Inflammatory macrophage treated with lipopolysaccharide for 1 hour (primary cell): Measurements from ENCODE around the gene SELPLG.
A peak's percentile ranks its signal among the peaks of the same experiment; 100 is the strongest.

Source experiments
- DNase-seq, 2 donors: peaks; one replicate each; pipeline ENCODE4 v3.0.0-alpha.2; 2020 to 2022

SELPLG gene

DNA sequence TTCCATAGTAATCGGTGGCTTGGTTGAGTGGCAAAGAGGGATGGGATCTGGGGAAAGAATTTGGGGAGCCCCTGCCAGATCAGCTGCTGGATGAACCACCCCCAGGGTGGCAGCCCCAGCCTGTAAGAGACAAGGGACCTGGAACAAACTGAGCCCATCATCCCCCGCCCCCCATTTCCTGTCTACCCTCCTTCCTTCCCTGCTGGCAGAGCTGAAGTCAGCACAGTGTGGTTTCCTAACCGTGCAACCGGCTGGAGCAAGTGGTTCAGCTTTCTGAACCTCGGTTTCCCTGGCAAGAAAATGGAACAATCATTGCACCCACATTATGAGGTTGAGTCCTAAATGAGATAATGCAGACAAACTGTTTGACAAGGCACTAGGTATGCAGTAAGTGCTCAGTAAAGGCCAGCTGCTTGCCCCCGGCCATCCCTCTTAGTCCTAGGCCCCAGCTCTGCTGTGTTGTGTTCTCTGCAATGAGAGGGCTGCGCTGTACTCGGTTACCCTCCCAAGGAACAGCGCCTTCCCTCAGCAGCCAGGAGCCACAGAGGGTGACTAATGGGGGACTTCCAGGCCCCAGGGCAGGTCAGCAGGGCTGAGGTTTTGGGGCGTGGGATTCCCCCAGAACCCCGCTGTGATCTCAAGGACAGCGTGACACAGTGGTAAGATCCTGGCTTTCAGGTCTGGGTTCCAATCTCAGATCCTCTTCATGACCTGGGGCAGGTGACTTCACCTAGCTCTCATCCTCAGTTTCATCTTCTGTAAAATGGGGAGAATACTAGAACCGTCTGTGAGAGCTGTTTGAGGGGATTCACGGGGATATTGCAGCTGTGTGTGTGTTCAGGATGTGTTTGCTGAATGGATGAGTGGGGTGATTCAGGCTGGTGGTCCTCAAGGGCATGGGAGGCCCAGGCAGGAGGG is 16.5 kb downstream of the SELPLG start:
- peak; percentile 71 to 93 for DNase-seq

DNA sequence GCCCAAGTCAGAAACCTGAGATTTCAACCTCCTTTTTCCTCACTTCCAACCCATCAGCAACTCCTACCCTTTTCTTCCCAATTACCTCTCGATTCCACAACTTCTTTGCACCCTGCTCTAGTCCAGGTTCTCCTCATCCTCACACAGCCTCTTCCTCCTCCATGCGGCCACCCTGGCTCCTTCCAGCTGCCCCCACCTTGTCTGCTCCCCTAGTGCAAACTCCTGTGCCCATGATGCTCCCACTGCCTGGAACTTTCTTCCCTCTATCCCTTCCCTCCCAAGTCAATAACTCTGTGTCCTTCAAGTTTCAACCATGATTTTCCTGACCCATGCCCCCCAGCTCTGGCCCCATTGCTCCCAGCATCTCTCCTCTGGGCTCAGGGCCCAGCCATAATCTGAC is 17.3 kb downstream of the SELPLG start:
- no peak for DNase-seq

DNA sequence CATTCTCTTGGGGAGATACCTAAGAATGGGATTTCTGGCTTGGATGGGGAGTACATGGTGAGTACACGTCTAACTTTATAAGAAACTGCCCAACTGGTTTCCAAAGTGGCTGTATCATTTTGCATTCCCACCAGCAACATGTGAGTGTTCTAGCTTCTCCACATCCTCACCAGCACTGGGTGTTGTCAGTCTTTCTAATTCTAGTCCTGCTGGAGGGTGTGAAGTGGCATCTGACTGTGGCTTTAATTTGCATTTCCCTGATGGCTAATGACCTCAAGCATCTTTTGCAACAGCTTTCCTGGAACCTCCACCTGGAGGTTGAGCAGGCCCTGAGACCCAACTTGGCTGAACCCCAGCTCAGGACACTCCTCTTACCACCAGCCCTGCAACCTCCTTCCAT is 17.8 kb downstream of the SELPLG start:
- no peak for DNase-seq

DNA sequence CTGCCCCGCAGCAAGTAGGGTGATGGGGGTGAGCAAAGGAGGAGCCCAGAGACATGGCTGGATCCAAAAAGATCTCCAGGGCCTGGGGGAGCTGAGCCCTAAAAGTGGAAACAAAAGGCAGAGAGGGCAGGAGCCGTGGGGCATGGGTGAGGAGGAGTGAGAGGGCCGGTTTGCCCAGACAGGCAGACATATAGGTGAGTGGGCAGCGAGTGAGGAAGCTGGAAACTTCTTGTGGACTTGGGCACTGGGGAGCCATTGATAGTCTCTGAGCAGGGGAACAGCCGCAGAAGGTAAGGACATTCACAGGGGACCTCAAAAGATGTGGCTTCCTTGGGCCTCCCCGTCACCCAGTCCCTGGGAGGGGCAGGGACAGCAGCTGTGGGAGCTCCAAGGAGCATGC is 19.1 kb downstream of the SELPLG start:
- no peak for DNase-seq

DNA sequence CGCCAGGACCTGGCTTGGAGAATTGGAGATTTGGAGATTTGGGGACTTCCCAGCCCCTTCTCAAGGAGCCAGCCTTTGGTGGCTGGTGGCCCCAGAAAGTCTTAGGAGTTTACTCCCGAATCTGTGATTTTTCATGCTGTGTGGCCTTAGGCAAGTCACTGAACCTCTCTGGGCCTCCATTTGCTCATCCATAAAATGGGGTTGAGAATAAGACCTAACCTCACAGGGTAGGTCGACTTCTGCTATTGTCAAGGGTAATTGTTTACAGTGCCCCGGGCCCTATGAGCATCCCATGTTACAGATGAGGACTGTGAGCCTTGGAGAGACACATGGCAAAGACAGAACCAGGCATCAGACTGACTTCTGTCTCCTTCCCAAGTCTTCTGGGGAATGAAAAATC is 19.7 kb downstream of the SELPLG start:
- DNase-seq: no peak

DNA sequence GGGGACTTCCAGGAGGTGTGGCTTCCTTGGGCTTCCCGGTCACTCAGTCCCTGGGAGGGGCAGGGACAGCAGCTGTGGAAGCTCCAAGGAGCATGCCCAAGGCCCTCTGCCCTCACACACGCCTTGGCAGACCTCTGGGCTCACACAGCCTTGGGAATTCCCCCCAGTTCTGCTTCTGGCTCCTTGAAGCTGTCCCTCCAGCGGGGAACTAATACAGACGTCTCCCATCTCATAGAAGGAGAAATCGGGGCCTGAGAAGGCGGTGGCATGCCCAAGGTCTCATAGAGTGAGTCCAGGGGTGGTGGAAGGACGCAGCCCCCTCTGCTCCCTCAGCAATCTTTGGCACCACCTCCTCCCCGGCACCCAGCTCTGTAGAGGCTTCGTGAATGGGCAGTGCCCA is 20.1 kb downstream of the SELPLG start:
- DNase-seq: peak; percentile 81 to 95

DNA sequence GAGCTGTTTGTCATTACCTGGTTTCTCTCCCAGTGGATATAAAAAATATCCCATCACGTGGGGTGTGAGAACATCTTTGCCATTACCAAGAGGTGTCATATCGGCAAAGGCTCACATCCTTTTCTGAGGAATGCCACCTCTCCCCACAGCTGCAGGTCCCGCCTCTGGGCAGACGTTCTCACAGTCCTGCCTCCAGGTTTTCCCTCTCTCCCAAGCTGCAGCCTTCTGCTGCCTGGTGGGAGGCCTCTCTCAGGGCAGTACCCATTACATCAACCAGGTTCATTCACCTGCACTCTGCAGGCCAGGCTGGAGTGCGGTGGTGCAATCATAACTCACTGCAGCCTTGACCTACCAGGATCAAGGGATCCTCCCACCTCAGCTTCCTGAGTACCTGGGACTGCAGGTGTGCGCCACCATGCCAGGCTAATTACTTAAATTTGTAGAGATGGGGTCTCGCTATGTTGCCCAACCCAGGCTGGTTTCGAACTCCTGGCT is 20.9 kb downstream of the SELPLG start:
- DNase-seq: no peak

DNA sequence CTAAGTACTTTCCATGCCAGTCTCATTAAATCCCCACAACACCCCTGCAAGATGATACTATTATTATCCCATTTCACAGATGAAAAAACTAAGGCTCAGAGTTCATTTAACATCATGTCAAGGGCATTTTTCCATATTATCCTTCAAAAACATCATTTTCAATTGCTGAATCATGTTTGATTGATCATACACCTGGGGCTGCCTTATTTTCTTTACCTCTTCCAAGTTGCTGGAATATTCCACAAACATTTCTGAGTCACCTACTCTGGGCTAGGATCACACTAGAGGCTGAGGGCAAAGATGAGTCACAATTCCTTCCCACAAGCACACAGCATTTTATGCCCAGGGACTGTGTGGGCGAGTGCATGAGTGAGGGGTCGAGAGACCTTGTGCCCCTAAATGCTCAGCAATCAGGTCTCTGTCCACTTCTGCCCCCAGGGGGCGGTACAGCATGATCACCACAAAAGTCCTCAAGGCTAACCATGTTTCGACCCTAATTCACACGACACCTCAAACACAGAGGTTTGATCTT is 21.7 kb downstream of the SELPLG start:
- DNase-seq: peak; percentile 53 to 70

DNA sequence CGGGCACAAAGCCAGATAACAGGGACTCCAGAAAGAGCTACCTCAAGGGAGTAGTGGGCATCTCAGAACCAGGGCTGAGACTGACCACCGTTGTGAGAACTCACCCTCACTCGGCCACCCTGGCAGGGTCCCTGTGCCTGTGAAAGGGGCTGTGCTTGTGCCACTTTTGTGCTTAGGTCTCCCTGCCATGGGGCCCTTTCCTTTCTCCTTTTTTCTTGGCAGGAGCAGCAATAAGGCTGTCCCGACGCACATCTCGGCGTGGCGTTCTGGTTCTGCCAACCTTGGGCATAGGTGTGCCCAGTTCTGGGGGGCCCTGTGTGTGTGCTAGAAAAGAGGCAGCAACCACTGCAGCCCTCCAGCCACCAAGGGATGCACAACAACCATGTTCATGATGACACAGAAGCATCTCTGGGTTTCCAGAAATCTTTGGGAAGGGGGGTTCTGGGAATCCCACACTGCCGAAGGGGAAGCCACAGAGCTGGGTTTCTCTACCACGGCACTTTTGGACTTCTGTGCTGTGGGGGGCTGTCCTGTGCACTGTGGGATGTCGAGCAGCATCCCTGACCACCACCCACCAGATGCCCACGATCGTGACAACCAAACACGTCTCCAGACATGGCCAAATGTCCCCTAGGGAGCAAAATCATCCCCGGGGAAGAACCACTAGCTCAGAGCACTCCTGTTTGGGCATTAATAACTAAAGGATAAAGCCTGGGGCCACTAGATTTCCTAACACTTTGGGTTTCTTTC is 22.7 kb downstream of the SELPLG start:
- no peak for DNase-seq

DNA sequence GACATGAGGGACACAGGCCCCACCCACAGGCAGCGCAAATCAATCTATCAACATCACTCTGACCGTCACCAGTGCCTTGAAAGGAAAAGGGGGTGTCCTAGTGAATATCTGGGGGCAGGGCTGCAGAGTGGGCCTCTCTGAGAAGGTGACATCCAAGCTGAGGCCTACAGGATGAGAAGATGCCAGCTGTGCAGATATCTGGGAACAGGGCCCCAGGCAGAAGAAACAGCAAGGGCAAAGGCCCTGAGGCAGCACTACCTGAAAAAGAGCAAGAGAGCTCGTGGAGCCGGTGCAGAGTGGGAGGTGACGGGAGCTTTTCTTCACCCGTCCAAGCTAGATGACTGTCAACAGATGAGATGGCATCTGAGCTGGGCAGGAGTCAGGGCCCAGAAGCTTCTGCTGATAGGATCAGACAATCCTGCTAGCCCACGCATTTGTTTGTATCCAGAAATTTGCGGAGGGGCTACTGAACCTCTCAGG is 23.3 kb downstream of the SELPLG start:
- no peak for DNase-seq

DNA sequence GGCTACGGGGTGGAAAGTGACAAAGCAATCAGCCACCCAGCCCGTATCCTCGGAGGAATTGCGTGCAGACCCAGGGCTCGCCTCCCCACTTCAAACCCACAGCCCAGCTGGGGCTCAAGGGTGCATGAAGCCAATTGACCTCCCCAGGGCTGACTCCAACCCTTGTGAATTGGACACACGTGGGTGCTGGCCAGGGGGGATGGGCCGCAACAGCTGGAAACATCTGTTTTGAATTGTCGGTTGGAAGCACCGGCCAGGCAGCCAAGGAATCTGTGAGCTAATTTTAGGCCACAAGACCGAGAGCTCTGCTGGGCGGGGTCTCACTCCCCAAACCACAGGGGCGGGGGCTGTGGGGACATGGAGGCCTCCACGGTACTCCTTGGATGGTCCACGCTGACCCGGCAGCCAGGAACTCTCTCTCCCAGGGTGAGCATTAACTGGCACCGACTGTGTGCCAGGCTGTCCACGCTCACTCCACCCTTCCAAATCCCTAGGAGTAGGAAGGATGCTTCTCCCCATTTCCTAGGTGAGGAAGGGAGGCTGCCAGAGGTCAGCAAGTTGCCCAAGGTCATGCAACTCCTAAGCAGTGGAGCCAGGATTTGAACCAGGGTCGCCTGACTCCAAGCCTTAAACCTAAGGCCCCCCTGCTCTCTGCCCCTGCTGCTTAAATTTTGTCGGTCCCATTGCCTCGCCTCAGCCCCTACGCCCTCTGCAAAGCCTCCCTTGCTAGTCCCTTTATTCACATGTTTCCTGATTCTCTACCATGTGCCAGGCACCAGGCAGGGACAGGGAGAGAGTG is 24.0 kb downstream of the SELPLG start:
- DNase-seq: no peak

DNA sequence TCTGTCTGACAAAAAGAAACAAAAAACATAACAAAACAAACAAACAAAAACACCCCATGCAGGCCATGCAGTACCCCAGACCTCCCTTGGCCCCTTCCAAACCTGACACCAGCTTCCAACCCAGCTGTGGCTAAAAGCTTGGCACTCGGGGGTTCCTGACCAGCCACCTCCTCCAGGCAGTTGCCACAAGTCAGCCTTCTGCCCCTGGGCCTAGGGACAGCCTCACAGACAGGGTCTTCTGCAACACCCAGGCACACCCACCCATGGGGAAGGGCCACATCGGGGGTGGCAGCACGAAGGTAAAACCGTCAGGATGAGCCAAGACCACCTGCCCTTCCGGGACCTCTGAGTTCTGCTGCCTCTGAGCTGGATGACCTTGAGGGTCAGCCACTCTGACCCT is 25.1 kb downstream of the SELPLG start:
- no peak for DNase-seq

DNA sequence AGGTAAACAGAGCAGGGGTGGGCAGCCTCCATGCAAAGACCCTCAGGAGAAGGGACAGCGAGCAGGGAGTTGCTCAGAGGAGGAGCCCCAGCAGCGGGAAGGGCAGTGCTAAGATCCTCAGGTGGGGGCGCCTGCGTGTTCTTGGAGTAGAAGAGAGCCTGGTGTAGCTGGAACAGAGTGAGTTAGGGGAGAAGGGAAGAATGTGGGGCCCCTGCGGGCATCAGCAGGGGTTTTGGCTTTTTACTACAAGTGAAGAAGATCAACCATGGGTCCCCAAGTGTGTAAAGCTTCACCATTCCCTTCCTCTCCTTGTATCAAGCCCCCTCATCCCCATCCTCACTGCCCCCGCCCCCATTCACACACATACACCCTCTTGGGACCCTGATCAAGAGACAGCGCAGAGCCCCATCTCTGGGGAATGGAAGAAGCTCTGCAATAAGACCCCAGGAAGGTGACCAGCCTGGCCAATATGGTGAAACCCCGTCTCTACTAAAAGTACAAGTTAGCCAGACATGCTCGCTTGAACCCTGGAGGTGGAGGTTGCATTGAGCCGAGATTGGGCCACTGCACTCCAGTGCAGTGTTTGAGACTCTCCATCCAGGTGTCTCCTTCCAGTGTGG is 25.6 kb downstream of the SELPLG start:
- DNase-seq: no peak

DNA sequence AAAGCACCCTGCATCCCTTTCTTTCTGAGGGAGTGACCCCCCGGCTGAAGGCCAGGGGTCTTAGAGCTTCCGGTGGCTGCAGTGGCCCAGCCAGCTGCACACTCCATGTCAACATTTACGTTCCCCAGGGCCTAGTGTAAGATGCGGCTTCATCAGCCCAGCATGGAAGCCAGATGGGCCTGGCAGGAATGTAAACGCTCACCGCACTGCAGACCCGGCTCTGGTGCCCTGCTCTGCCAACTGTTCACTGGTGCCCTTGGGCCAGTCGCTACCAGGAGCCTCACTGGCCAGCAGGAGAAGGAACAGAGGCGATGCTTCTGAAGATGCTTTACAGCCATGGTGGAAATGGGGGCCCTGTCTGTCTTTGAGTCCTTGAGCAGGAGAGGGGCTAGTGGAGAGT is 27.2 kb downstream of the SELPLG start:
- DNase-seq: no peak

DNA sequence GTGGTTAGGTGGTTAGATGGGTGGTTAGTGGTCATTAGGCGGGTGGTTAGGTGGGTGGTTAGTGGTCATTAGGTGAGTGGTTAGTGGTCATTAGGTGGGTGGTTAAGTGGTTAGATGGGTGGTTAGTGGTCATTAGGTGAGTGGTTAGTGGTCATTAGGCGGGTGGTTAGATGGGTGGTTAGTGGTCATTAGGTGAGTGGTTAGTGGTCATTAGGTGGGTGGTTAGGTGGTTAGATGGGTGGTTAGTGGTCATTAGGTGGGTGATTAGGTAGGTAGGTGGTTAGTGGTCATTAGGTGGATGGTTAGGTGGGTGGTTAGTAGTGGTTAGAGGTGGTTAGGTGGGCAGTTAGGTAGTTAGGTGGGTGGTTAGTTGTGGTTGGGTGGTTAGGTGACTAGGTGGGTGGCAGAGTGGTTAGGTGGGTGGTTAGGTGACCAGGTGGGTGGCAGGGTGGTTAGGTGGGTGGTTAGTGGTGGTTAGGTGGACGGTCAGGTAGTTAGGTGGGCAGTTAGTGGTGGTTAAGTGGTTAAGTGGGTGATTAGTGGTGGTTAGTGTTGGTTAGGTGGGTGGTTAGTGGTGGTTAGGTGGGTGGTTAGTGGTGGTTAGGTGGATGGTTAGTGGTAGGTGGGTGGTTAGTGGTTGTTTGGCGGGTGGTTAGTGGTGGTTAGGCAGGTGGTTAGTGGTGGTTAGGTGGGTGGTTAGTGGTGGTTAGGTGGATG is 27.8 kb downstream of the SELPLG start:
- DNase-seq: no peak

DNA sequence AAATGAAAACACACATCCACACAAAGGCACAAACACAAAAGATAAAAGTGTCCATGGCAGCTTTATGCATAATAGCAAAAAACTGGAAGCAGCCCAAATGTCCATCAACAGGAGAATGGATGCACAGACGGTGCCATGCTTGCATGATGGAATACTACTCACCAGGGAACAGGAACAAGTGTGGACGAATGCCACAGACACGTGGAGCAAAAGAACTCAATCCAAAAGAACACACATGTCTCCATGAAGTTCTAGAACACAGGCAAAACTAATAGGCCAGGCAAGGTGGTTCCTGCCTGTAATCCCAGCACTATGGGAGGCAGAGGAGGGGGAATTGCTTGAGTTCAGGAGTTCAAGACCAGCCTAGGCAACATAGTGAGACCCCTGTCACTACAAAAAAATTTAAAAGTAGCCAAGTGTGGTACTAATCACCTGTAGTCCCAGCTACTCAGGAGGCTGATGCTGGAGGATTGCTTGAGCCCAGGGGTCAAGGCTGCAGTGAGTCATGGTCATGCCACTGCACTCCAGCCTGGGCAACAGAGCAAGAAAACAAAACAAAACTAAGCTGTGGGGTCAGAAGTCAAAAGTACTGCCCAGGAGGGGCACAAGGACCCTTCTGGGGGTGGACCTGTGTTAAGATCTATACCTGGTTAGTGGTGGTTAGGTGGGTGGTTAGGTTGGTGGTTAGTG is 28.5 kb downstream of the SELPLG start:
- DNase-seq: no peak

DNA sequence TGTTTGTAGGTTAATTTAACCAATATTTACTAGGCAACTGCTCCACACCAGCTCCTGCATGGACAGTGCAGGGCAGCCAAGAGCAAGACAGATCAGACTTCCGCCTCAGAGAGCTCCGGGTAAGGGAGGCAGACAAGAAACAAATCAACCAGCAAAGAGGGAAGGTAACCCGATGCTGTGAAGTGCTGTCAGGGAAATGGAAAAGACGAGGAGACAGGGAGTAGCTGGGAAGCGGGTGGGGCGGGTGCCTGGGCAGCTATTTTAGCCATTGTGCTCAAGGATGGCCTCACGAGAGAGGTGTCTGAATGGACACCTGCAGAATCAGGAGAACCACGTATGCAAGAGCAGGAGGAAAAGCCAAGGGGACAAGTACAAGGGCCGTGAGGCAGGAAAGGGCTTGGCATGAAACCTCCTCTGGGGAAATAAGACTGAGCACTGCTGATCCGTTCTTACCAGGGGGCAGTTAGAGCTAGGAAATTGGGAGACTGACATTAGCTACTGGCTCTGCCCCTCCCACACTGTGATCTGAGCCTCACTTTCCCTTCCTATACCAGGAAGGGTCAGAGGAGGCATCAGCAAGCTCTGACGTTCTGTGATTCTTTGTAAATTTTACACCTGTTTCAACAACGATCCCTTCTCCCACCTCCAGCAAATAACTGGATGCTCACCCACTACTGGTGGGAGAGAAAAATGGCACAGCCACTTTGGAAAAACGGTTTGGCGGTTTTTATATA is 29.3 kb downstream of the SELPLG start:
- no peak for DNase-seq

DNA sequence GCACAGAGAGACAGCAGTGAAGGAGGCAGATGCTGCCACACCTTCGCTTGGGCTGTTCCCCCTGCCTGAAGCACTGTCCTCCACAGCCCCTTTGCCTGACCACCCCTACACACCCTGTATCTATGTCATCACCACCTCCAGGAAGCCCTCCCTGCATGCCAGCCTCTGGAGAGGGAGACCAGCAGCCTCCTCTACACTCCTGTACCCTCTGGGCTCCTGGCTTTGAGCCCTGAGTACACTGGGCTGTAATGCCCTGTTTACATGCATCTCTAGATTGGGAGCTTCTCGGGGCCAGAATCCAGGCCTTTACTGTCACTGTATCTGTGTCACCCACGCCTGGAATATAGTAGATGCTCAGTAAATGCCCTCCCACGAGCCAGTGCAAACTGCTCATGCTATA is 30.0 kb downstream of the SELPLG start:
- no peak for DNase-seq

DNA sequence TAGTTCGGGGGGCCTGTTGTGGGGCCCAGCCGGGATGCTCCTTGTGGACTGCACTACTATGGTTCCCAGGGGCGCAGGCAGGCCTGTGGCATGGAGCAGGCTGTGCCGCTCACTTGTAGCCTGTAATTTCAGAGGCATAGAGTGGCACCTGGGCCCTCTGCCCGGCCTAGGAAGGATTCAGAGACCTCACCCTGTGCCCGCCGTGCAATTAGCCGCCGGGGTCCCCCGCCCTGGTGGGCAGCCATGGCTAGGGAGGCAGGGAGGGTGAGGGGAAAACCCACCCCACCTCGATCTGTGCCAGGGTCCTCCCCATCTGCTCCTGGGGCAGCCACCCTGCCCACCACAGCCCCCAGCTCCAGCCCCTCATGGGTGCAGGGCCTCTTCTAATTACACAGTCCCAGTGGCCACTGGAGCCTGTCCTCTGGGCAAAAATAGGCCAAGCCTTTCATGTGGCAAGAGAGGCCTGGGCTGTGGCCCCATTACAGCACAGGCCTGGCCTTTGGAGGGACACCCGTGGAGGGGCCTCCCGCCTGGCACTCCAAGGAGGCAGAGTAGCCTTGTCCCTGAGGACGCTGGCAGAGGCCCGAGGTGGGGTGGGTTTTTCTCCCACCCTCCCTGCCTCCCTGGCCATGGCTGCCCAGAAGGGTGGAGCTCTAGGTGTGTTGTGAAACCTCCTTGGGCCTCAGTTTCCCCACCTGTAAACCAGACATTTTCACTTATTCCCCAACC is 30.6 kb downstream of the SELPLG start:
- DNase-seq: no peak
